T-helper 2 cell treated with Interferon-gamma antibody and Interleukin-4, amounts not matched to agents 5 μg/mL and 100 μg/mL, for 36 hours (primary cell): ENCODE data around the gene SGCE.

Experiments used
- DNase-seq: peaks from one replicate; pipeline ENCODE4 v3.0.0; 2021; ENCODE audit warnings: low spot score
- H3K27ac Mint-ChIP-seq: one replicate; pipeline ENCODE4 v1.8.0; 2021; ENCODE audit warnings: mild to moderate bottlenecking, mixed read lengths
- H3K27me3 Mint-ChIP-seq: one replicate; pipeline ENCODE4 v1.8.0; 2021; ENCODE audit warnings: low read depth, mixed read lengths
- H3K36me3 Mint-ChIP-seq: one replicate; pipeline ENCODE4 v1.8.0; 2021; ENCODE audit warnings: low read depth, mixed read lengths
- H3K4me1 Mint-ChIP-seq: one replicate; pipeline ENCODE4 v1.8.0; 2021; ENCODE audit warnings: low read depth, mixed read lengths
- H3K4me3 Mint-ChIP-seq: one replicate; pipeline ENCODE4 v1.8.0; 2022; ENCODE audit warnings: mild to moderate bottlenecking, moderate library complexity, mixed read lengths
- H3K9me3 Mint-ChIP-seq: one replicate; pipeline ENCODE4 v1.8.0; 2021; ENCODE audit warnings: mixed read lengths

The SGCE gene

GRCh38 chr7:94590526-94591162 lies 65.3 kb downstream of the SGCE start:
- Mint-ChIP-seq H3K4me3 (no peak overlapping the region), H3K27ac (no peak overlapping the region), H3K36me3 (no peaks in the 10 kb centered on the region), H3K4me1 (no peaks in the 10 kb centered on the region), H3K27me3 (no peaks in the 10 kb centered on the region), H3K9me3 (no peaks in the 10 kb centered on the region)
- DNase-seq = no peak

DNA sequence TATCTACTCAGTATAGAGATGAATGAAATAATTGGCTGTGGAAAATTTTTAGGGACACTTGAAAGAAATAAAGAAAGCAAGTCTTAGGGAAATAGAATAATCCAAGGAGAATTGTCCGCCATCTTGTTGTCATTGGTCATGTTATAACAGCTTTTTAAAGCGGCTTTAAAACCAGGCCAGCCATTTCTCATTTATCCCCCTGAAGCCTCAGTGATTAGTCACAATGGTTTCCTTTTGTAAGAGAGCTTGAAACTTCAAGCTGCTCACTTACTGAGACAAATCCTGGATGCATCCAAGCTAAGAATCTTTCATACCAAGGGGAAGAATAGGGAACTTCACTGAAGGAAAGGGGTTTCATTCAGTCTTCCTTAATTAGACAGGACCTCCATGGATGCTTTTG lies 67.9 kb downstream of the SGCE start:
- Mint-ChIP-seq H3K9me3 (no peaks in the 10 kb centered on the region), H3K4me3 (no peak overlapping the region), H3K27ac (no peak overlapping the region), H3K36me3 (no peaks in the 10 kb centered on the region), H3K4me1 (no peaks in the 10 kb centered on the region), H3K27me3 (no peaks in the 10 kb centered on the region)
- DNase-seq = no peak

- Mint-ChIP-seq H3K27me3 (no peaks in the 10 kb centered on the region), H3K36me3 (no peaks in the 10 kb centered on the region), H3K27ac (no peak overlapping the region), H3K9me3 (no peaks in the 10 kb centered on the region), H3K4me3 (no peak overlapping the region), H3K4me1 (peaks cover 4% of the 10 kb centered on the region)
- no peak for DNase-seq
These were observed 71.8 kb downstream of the SGCE start for GRCh38 chr7:94584113-94584512.

GRCh38 chr7:94580601-94581000 lies 75.3 kb downstream of the SGCE start:
- H3K36me3 Mint-ChIP-seq = peaks cover 11% of the 10 kb centered on the region
- DNase-seq = no peak
- no peak overlapping the region for H3K27ac Mint-ChIP-seq
- no peak overlapping the region for H3K4me3 Mint-ChIP-seq
- peaks cover 5% of the 10 kb centered on the region for H3K4me1 Mint-ChIP-seq
- H3K9me3 Mint-ChIP-seq = peaks cover 6% of the 10 kb centered on the region
- no peaks in the 10 kb centered on the region for H3K27me3 Mint-ChIP-seq

DNA sequence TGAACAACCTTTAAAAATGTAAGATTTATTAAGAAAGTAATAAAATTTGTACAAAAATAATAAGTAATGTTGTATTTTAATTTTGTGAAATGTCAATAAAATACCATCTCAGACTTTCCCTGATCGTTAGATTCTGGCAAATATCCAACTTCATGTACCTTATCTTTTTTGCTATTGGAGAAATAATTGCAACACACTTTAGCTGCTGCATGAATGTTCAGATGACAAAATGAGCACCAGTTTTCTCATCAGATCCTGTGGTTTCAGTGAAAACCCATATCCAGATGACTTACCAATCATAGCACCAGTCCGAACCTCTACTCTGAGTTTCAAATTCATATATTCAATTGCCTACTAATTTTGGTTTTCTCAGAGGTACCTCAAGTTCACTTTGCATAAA lies 76.5 kb downstream of the SGCE start:
- no peak for DNase-seq
- Mint-ChIP-seq H3K36me3 (peaks cover 16% of the 10 kb centered on the region), H3K4me3 (no peak overlapping the region), H3K27me3 (no peaks in the 10 kb centered on the region), H3K4me1 (peaks cover 5% of the 10 kb centered on the region), H3K9me3 (peaks cover 15% of the 10 kb centered on the region), H3K27ac (no peak overlapping the region)

GRCh38 chr7:94578614-94579013 lies 77.3 kb downstream of the SGCE start:
- peaks cover 20% of the 10 kb centered on the region for H3K36me3 Mint-ChIP-seq
- H3K9me3 Mint-ChIP-seq = peaks cover 15% of the 10 kb centered on the region
- H3K27ac Mint-ChIP-seq = no peak overlapping the region
- no peak overlapping the region for H3K4me3 Mint-ChIP-seq
- H3K4me1 Mint-ChIP-seq = peaks cover 5% of the 10 kb centered on the region
- no peak for DNase-seq
- H3K27me3 Mint-ChIP-seq = no peaks in the 10 kb centered on the region

DNA sequence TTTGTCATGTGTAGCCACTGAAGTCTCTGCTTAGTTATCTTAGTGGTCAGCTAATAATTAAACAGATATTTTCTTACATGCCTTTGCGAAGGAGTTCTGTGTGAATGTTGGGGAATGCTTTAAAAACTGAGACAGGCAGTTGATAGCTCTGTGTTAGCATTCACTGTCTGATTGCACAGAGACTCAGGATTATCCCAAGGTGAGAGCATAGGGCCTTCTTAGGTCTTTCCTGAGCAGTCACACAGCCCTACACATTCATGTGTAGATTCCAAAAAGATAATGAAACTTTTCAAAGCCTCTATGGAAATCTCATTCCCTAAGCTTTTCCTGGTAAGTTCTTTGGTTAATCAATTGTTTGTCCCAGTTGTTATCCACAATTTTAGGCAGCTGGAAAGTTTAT lies 78.6 kb downstream of the SGCE start:
- Mint-ChIP-seq H3K9me3 (peaks cover 15% of the 10 kb centered on the region), H3K27me3 (no peaks in the 10 kb centered on the region), H3K4me3 (no peak overlapping the region), H3K4me1 (peaks cover 5% of the 10 kb centered on the region), H3K27ac (no peak overlapping the region), H3K36me3 (peaks cover 20% of the 10 kb centered on the region)
- DNase-seq = no peak

DNA sequence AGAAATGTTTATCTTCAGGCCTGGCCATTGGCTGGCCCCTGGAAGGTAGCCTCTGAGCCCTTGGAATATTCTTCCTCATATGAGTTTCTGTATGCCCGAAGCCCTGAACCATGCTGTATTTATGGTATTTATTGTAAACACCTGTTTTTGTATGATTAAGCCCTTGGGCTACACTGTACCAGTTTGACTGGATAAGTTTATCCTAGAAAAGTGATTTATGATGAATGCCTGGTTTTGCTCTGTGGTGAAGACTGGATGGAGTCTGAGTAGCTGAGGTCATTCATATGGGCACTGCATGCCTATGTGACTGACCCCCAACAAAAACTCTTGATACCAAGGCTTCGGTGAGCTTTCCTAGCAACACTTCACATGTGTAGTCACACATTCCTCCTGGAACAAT lies 79.6 kb downstream of the SGCE start:
- no peak overlapping the region for H3K4me3 Mint-ChIP-seq
- H3K27me3 Mint-ChIP-seq = no peaks in the 10 kb centered on the region
- H3K36me3 Mint-ChIP-seq = peaks cover 20% of the 10 kb centered on the region
- peaks cover 15% of the 10 kb centered on the region for H3K9me3 Mint-ChIP-seq
- H3K27ac Mint-ChIP-seq = no peak overlapping the region
- no peak for DNase-seq
- H3K4me1 Mint-ChIP-seq = peaks cover 5% of the 10 kb centered on the region

DNA sequence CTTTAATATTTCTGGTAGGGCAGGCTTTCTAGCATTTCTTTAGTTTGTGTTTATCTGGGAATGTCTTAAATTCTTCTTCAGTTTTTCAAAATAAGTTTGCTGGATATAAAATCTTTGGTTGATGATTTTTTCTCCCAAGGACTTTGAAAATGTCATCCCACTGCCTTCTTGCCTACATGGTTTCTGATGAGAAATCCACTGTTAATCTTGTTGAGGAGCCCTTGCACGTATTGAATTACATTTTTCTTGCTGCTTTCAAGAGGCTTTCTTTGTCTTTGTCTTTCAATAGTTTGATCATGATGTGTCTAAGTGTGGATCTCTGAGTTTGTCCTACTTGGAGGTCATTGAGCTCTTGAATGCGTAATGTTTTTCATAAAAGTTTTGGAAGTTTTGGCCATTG lies 80.3 kb downstream of the SGCE start:
- Mint-ChIP-seq H3K27me3 (no peaks in the 10 kb centered on the region), H3K36me3 (peaks cover 20% of the 10 kb centered on the region), H3K4me3 (no peak overlapping the region), H3K4me1 (peaks cover 5% of the 10 kb centered on the region), H3K9me3 (peaks cover 15% of the 10 kb centered on the region), H3K27ac (no peak overlapping the region)
- no peak for DNase-seq

- Mint-ChIP-seq H3K4me1 (no peaks in the 10 kb centered on the region), H3K27ac (no peak overlapping the region), H3K36me3 (peaks cover 14% of the 10 kb centered on the region), H3K4me3 (no peak overlapping the region), H3K9me3 (peaks cover 22% of the 10 kb centered on the region), H3K27me3 (no peaks in the 10 kb centered on the region)
- DNase-seq = no peak
These were observed 84.1 kb downstream of the SGCE start for GRCh38 chr7:94571816-94572215.

DNA sequence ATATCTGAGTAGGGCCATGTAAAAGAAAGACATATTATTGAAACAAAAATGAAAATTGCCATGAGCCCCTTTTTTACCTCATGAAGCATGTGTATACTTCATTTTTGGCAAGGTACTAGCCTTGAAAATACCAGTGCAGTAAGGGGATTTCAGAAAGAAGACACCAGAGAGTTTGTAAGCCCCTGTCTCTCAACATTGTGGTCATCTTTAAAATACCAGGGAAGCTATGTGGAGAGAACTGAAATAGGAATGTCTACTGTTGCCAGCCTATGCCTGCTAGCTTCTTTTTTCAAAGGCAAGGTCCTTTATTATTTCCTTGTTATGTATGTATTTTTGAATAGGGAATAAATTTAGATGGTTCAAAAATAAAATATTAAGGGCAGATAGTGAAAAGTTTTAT lies 88.5 kb downstream of the SGCE start:
- Mint-ChIP-seq H3K4me1 (no peaks in the 10 kb centered on the region), H3K36me3 (no peaks in the 10 kb centered on the region), H3K27ac (no peak overlapping the region), H3K27me3 (no peaks in the 10 kb centered on the region), H3K4me3 (no peak overlapping the region), H3K9me3 (peaks cover 7% of the 10 kb centered on the region)
- no peak for DNase-seq

- no peaks in the 10 kb centered on the region for H3K4me1 Mint-ChIP-seq
- DNase-seq = no peak
- H3K9me3 Mint-ChIP-seq = peaks cover 7% of the 10 kb centered on the region
- no peak overlapping the region for H3K4me3 Mint-ChIP-seq
- H3K27ac Mint-ChIP-seq = no peak overlapping the region
- no peaks in the 10 kb centered on the region for H3K27me3 Mint-ChIP-seq
- H3K36me3 Mint-ChIP-seq = no peaks in the 10 kb centered on the region
These were observed 90.6 kb downstream of the SGCE start for GRCh38 chr7:94565247-94565894.

DNA sequence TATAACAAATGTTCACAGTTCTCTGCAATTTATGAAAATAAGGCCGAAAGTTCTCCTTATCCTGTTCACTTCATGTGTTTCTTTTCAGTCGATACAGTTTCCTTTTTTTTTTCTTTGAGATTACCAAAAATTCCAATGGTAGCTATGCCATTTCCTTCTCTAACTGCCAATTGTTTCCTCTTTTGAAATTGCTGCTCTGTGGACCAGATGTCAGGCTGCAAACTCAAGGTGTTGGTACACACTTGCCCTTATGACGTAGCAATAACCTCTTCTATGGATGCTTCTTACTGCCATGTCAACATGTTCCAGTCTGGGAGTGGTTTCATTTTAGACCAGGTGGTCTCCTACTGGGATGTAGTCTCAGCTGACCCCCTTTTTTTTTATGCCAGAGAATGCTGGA lies 93.4 kb downstream of the SGCE start:
- H3K36me3 Mint-ChIP-seq = peaks cover 5% of the 10 kb centered on the region
- no peaks in the 10 kb centered on the region for H3K4me1 Mint-ChIP-seq
- H3K27ac Mint-ChIP-seq = no peak overlapping the region
- no peaks in the 10 kb centered on the region for H3K9me3 Mint-ChIP-seq
- no peaks in the 10 kb centered on the region for H3K27me3 Mint-ChIP-seq
- DNase-seq = no peak
- no peak overlapping the region for H3K4me3 Mint-ChIP-seq

GRCh38 chr7:94561841-94562514 lies 94.0 kb downstream of the SGCE start:
- Mint-ChIP-seq H3K27ac (no peak overlapping the region), H3K4me3 (no peak overlapping the region), H3K9me3 (no peaks in the 10 kb centered on the region), H3K36me3 (peaks cover 5% of the 10 kb centered on the region), H3K4me1 (no peaks in the 10 kb centered on the region), H3K27me3 (no peaks in the 10 kb centered on the region)
- DNase-seq = no peak
